Suprapubic skin (tissue), 4 donors: ENCODE results near the gene DRD2.

Experiments
- EP300 ChIP-seq: sonication (generic); formaldehyde crosslinking; IDR thresholded peaks from one replicate; pipeline ENCODE4 v1.6.1; 2017; ENCODE audit warnings: antibody characterized with exemption
- POLR2A ChIP-seq, 2 donors: fragments of 450-650 bp; IDR thresholded peaks; one replicate each; pipeline ENCODE4 v1.6.1; 2017; ENCODE audit warnings: antibody characterized with exemption in 2 of 2, mild to moderate bottlenecking in 2 of 2, moderate library complexity in 2 of 2
- POLR2AphosphoS5 ChIP-seq, 3 donors: sonication (generic); formaldehyde crosslinking; IDR thresholded peaks; one replicate each; pipeline ENCODE4 v1.6.1; 2017; ENCODE audit warnings: antibody characterized with exemption in 3 of 3
- TF ChIP-seq, protein P1 (sequence below), 2 donors: fragments of 200-600 bp in 1 of 2; fragments of 450-650 bp in 1 of 2; sonication (generic) in 1 of 2; IDR thresholded peaks; one replicate each; pipeline ENCODE4 v1.5.1; 2016 to 2019; ENCODE audit warnings: antibody characterized with exemption in 2 of 2, mild to moderate bottlenecking in 1 of 2, moderate library complexity in 1 of 2

DNA sequence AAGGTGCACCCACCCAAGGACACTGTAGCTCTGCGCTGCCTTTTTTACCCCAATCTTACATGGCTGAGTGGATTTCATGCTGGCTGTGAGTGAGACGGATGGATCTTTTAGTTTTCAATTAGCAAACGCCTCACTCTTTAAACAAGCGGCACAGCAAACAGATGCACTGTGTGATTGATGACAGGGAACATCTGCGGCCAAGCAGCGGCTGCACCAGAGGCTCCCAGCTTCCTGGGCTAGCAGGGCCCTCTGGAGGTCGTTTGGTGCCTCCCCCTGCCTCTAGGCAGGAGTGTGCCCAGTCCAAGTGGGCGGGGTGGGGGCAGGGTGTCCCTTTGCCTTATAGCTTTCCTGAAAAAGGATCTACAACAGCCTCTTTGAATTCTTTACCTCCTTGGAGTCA lies 2.1 kb upstream of the DRD2 start:
- TF ChIP-seq, protein P1, sequence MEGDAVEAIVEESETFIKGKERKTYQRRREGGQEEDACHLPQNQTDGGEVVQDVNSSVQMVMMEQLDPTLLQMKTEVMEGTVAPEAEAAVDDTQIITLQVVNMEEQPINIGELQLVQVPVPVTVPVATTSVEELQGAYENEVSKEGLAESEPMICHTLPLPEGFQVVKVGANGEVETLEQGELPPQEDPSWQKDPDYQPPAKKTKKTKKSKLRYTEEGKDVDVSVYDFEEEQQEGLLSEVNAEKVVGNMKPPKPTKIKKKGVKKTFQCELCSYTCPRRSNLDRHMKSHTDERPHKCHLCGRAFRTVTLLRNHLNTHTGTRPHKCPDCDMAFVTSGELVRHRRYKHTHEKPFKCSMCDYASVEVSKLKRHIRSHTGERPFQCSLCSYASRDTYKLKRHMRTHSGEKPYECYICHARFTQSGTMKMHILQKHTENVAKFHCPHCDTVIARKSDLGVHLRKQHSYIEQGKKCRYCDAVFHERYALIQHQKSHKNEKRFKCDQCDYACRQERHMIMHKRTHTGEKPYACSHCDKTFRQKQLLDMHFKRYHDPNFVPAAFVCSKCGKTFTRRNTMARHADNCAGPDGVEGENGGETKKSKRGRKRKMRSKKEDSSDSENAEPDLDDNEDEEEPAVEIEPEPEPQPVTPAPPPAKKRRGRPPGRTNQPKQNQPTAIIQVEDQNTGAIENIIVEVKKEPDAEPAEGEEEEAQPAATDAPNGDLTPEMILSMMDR (IDR thresholded peaks at IDR 0.05): no peak
- TF ChIP-seq EP300 (no peak), POLR2A (IDR thresholded peaks at IDR 0.05) (no peak), POLR2AphosphoS5 (IDR thresholded peaks at IDR 0.05) (no peak)
